ENCODE measurements around the gene HHIPL2.

DNA sequence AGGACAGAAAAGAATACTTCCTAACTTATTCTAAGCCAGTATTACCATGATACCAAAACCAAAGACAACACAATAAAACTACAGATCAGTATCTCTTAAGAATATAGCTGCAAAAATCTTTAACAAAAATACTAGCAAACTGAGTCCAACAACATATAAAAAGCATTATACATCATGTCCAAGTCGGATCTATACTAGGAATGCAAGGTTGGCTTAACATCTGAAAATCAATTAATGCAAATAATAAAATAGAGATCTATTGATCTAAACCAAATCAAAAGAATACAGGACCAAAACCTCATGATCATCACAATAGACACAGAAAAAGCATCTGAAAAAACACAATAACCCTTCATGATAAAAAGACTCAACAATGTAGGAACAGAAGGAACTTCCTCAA lies 22.9 kb upstream of the HHIPL2 start:
- no peak for TF ChIP-seq ZNF629 (tag by site-specific recombination; IDR thresholded peaks at IDR 0.05)
- TF ChIP-seq MYNN (tag by site-specific recombination; IDR thresholded peaks at IDR 0.05; ENCODE audit: borderline replicate concordance): no peak
